ENCODE measurements around the gene G6PC2.

Gene G6PC2

GRCh38 chr2:168955321-168955720 lies 54.2 kb downstream of the G6PC2 start:
- TF ChIP-seq MYC (IDR thresholded peaks at IDR 0.05; ENCODE audit: low read depth, low read length): no peak
- TF ChIP-seq CTCF (IDR thresholded peaks at IDR 0.05; ENCODE audit: low read depth, low read length): no peak
- no peak for TF ChIP-seq POLR2A (IDR thresholded peaks at IDR 0.05; ENCODE audit: extremely low read depth, insufficient read length)
- no peak for TF ChIP-seq MAX (IDR thresholded peaks at IDR 0.05; ENCODE audit: low read depth, low read length)
- no peak overlapping the region for H3K4me3 ChIP-seq (ENCODE audit: low read depth, low read length)
- DNase-seq (ENCODE audit: low read depth): no peak

- DNase-seq (ENCODE audit: low read depth): no peak
- no peak overlapping the region for H3K4me3 ChIP-seq (ENCODE audit: low read depth, low read length)
- TF ChIP-seq MYC (IDR thresholded peaks at IDR 0.05; ENCODE audit: low read depth, low read length): no peak
- no peak for TF ChIP-seq CTCF (IDR thresholded peaks at IDR 0.05; ENCODE audit: low read depth, low read length)
- no peak for TF ChIP-seq MAX (IDR thresholded peaks at IDR 0.05; ENCODE audit: low read depth, low read length)
- no peak for TF ChIP-seq POLR2A (IDR thresholded peaks at IDR 0.05; ENCODE audit: extremely low read depth, insufficient read length)
These were observed 55.3 kb downstream of the G6PC2 start for GRCh38 chr2:168956392-168956791.

Measured in NB4 (cell line).